Central memory CD4-positive, alpha-beta T cell (primary cell): Measurements from ENCODE around the gene CTTN.
"Not testable (repeated sequence)": the region's sequence is repeated elsewhere in the genome, so short reads cannot be mapped to it uniquely, and the experiment has no call there.

ENCODE experiments used
- DNase-seq: peaks from one replicate; pipeline ENCODE4 v3.0.0; 2022

Gene CTTN

DNA sequence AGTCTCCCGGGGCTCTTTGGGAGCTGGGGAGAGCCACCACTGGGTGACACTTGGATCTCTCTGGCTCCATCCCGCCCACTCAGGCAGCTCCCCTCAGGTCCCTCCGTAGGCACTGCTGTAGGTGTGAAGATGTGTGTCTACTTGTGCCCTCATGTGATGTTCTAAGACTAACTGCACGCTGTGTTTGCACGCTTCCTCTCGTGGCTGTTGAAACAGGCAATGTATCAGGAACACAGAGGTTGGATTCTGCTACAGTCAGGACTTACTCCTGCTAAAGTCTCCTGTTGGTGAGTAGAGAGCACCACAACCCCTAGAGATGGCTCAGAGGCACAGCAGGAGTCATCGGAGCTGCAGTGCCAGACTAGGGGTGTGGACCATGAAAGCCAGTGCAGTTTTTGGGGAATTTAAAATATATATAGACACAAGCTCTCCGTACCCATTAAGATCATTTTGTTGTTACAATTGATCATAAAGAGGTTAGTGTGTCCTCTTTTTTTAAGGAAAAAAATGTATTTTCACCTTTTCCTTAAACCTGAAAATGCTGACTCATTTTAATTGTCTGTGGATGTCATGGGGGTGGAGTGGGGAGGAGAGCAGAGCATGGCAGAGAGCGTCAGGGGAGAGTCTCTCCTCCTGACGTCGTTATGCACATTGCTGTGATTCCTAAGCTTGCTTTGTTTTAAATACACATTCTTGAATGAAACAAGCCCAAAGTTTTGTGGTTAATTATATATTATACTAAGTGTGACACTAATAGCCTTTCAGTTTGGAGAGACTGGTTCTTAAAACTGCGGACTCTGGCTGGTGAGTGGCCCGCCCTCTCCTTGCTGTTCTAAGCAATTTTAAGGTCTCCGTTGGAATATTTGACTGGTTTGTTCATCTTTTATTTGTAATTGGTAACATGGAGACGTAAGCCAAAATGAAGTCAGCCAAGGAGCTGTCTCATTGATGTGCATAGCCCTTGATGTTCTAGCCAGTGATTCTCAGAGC is 16.2 kb upstream of the CTTN start:
- no peak for DNase-seq

DNA sequence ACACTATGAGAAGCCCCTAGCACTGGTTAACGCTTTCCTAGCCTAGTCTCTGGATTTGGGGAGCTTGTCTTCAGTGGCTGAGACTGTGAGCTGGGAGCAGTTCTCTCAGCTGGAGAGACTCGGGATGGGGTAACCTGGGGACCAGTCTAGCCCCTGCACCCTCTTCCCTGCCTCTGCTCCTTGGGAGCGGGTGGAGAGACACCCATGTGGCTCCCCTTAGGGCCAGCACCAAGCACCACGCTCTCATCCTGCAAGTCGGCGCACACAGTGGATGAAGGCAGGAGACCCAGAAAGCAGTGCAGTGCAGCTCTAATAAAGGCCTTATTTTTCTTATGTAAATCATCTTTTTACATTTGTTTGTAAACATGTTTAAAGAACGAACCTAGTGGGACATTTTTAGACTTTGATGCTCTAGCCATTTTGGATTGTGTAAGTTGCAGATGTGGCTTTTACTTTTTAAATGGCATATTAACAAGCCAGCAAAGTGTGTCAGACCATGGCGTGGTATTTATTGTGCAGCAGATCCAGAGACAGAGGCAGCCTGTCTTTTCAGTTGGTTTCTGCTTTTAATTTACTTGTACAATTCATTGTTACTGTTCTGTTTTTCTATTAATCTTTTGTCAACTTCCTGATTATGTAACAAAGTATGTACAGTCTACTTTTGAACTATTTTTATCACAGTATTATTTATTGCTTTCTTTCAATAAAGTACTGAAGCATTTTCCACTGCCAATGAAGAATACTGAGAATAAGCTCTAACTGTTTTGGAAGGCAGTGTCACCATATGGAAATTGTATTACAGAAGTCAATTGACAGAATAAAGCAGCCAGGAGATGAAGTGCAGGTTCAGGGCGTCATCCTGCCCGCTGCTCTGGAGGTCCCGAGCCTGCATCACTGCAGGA is 14.4 kb upstream of the CTTN start:
- no peak for DNase-seq

GRCh38 chr11:70384566-70385152 is 13.7 kb upstream of the CTTN start:
- no peak for DNase-seq

DNA sequence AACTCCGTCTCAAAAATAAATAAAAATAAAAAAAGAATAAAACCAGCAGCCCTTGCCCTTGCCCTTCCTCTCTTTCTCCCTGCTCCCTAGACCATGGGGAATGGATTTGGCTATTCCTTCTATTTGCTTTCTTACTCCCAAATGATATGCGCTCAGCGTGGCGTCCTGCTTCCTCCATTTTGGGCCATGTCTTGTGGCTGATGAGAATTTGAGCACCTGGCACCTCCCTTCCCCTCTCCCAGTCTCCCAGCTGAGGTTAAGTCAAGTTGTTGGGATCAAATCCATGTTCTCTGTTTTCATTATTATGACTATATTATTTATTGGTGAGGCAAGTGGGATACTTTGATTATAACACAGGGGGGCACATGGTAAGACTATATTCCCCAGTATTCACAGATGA is 10.8 kb upstream of the CTTN start:
- DNase-seq, result no peak

- DNase-seq, result no peak
Measured at GRCh38 chr11:70389201-70389600, 9.1 kb upstream of the CTTN start.

DNA sequence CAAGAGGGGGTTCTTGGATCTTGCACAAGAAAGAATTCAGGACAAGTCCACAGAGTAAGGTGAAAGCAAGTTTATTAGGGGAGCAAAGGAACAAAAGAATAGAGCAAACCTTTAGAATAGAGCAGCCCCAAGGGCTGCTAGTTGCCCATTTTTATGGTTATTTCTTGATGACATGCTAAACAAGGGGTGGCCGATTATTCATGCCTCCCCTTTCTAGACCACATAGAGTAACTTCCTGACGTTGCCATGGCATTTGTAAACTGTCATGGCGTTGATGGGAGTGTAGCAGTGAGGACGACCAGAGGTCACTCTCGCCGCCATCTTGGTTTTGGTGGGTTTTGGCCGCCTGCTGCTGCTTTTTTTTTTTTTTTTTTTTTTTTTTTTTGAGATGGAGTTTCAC is 7.4 kb upstream of the CTTN start:
- not testable (repeated sequence) for DNase-seq

GRCh38 chr11:70394211-70394950 is 3.9 kb upstream of the CTTN start:
- no peak for DNase-seq

GRCh38 chr11:70397336-70397982 is 870 bp upstream of the CTTN start:
- DNase-seq, result no peak

GRCh38 chr11:70398834-70399680 is 728 bp downstream of the CTTN start:
- no peak for DNase-seq

DNA sequence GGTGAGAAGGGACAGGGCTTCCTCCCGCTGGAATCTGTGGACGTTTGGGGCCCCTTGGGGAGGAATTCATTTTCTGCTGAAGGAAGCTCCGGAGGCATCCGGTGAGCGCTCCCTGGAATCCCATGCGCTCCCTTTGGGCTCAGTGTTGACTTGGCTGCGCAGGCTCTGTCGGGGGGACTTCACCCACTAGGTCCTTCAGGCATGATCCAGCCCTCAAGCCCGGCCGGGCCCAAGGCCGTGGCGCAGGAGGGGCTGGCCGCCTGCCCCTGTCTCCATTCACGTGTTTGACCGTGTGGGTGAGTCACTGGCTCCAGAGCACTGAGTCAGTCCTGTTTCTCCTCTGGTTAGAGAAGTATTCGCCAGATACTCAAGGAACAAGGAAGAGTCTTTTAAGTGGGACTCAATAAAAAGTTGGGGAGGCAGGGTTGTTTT is 1.4 kb downstream of the CTTN start:
- no peak for DNase-seq

DNA sequence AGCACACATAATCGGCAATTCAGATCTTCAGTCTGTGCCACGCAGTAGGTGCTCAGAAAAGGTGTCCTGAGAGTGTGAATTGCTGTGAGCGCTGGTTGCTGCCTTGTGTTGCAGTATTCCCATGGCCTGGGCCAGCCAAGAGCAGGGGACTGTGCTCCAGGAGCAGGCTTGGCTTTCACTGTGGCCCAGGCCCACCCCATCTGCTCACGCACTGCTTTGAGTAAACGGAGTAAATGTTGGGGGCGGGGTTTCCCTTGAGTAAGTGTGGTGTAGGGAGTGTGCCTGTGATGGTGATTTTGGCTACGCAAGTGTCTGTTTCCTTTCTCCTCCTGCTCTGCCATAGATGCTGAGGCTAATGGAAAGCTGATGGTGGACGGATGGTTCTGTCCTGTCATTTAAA is 2.3 kb downstream of the CTTN start:
- DNase-seq, result no peak

- DNase-seq, result no peak
Measured at GRCh38 chr11:70402016-70402415, 3.7 kb downstream of the CTTN start.

GRCh38 chr11:70402685-70403084 is 4.4 kb downstream of the CTTN start:
- DNase-seq, result no peak

DNA sequence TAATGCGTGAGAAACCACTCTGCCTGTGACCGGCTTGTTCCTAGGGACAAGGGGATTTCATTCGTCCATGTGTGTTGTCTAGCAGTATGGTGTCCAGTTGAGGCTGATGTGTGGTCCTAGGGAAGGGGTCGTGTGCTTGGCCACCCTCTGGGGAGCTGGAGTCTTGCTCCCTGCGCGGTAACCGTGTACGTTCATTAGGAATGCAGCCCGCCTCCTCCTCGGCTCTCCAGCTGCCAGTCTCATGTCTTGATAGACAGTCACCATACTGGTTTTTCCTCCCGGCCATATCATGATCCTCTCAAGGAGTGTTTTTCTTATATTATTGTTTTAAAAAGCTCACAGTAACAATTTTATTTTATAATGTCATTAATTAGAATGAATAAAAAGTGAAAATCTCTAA is 5.9 kb downstream of the CTTN start:
- DNase-seq, result no peak

DNA sequence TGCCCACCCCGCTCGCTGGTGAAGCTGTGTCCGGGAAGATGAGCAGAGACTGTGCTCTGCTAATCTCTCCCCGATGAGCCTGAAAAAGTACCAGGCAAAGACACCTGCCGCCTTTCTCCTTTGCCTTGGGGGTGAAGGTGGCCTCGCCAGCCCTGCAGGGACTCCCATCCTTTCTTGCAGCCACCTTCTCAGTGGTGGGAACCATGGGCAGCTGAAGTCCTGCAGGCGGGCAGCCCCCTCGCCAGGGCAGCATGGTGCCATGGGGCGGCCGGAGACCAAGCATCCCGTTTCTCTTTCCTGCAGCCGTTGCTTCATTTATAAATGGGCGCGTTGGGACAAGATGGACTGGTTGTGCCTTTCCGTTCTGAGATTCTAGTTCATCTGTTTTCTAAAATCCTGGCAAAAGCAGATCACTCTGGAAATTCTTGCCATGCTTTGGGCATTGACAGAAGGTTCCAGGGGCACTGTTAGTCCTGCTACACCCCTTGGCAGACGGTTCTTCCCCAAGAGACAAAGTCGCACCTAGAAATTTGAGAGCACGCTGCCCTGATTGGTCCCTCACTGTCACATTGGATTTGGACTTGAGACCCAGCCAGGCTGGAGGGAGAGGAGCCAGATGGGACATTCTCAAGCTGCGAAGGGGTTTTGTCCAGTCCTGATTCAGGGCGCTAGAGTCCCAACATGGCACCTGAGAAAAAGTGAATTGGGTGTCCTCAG is 7.5 kb downstream of the CTTN start:
- DNase-seq, result no peak

GRCh38 chr11:70407121-70407520 is 8.8 kb downstream of the CTTN start:
- no peak for DNase-seq

- DNase-seq, result no peak
Measured at GRCh38 chr11:70407814-70408213, 9.5 kb downstream of the CTTN start.

DNA sequence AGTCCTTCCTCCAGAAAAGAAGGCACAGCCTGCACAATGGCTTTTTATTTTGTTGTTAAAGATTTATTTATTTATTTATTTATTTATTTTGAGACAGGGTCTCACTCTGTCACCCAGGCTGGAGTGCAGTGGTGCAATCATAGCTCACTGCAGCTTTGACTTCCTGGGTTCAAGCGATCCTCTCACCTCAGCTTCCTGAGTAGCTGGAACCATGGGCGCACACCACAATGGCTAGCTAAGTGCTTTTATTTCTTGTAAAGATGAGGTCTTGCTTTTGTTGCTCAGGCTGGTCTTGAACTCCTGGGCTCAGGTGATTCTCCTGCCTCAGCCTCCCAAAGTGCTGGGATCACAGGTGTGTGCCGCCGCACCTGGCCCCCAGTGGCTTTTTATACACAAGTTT is 10.0 kb downstream of the CTTN start:
- DNase-seq, result not testable (repeated sequence)

DNA sequence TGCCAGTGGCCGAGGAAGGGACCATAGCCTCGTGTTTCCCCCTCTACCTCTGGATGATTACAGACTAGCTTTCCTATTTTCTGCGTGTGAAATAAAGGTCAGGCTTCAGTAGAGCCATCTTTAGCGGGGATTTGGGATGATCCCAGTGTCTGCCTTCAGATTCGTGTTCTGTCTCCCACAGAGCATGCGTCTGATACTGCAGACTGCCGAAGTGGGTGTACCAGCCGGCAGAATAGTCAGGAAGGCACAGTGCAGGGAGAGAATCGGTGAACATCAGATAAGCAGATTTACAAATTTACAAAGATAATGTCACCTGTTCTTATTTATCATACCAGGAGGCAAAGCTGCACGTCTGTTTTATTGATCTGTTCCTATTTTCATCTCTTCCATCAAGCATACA is 11.1 kb downstream of the CTTN start:
- DNase-seq, result no peak

DNA sequence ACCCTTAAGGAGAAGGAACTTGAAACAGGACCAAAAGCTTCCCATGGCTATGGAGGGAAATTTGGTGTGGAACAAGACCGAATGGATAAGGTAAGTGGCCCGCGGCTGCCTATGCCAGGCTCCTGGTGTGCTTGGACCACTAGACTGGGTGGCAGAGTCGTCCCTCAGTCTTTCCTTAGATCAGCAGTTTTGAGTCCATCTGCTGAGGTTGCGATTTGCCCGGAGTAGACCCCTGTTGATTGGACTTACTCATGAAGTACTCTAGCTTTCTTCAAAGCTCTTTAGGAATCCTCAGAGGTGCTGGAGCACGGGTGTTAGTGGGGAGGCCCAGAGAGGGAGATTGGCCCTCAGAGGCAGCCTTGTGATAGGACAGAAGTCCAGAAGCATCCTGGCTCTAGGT is 11.5 kb downstream of the CTTN start:
- no peak for DNase-seq
